ENCODE data around the gene MYH6.

Gene MYH6

GRCh38 chr14:23372509-23372908 lies 35.6 kb downstream of the MYH6 start, which contains the start of gene IL25:
IL25 (plus strand) TSS chr14:23372809.
- H3K27ac ChIP-seq, result no peak within 1 kb of the TSS
- H3K4me3 ChIP-seq, result no peak within 1 kb of the TSS
- H3K27me3 ChIP-seq, result no peaks in the 10 kb centered on the region; a peak in 1 of 22 replicates
- no peak within 1 kb of the TSS for H3K9ac ChIP-seq
- 0 out of 22 replicates have a peak, but pooled peaks cover 0 to 4% (median 0%) of the 10 kb centered on the region in 11 experiments for H4K20me1 ChIP-seq
- no peaks in the 10 kb centered on the region for H3K36me3 ChIP-seq
- TF ChIP-seq Cebpa-rat (IDR thresholded peaks at IDR 0.05), result no peak
- peaks cover 15 to 21% (median 19%) of the 10 kb centered on the region in 10 experiments; a peak in 19 of 20 replicates for H3K4me1 ChIP-seq
- no peak within 1 kb of the TSS for H3K4me2 ChIP-seq
- no peaks in the 10 kb centered on the region for H3K9me3 ChIP-seq (replicated peaks in 1 of 11)

DNA sequence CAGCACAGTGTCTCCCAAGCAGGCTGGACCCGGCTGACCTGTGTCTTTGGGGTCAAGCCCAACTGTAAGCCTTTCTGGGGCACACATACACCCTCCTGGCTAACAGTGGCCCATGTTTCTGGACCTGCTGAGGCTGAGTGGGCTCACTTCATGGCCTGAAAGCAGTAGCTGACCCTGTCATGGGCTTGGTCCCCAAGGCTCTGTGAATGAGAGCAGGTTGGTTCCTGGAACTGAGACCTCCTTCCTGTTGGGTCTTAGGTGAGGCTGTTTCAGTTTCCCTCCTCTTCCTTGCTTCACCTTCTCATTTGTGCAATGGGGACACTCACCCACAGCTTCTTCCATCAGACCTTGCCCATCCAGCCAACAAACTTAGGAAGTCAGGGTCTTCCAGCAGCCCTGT lies 36.2 kb downstream of the MYH6 start:
- Histone ChIP-seq H3K4me1 (peaks cover 9 to 15% (median 12%) of the 10 kb centered on the region in 10 experiments; a peak in 19 of 20 replicates), H3K9me3 (replicated peaks in 1 of 11) (no peaks in the 10 kb centered on the region), H3K27me3 (no peaks in the 10 kb centered on the region; a peak in 1 of 22 replicates), H3K36me3 (no peaks in the 10 kb centered on the region), H3K9ac (no peak overlapping the region), H3K4me2 (no peak overlapping the region), H3K27ac (no peak overlapping the region), H4K20me1 (no peaks in the 10 kb centered on the region), H3K4me3 (no peak overlapping the region)
- no peak for TF ChIP-seq Cebpa-rat (IDR thresholded peaks at IDR 0.05)

GRCh38 chr14:23370221-23370620 lies 37.9 kb downstream of the MYH6 start:
- Histone ChIP-seq H3K9me3 (replicated peaks in 1 of 11) (peaks cover 0 to 8% (median 6%) of the 10 kb centered on the region in 11 experiments; a peak in 8 of 22 replicates), H3K4me2 (no peak overlapping the region), H3K36me3 (no peaks in the 10 kb centered on the region), H3K9ac (no peak overlapping the region), H3K27me3 (peaks cover 0 to 9% (median 8%) of the 10 kb centered on the region in 11 experiments; a peak in 18 of 22 replicates), H3K4me1 (no peaks in the 10 kb centered on the region), H4K20me1 (no peaks in the 10 kb centered on the region), H3K4me3 (no peak overlapping the region), H3K27ac (no peak overlapping the region)
- no peak for TF ChIP-seq Cebpa-rat (IDR thresholded peaks at IDR 0.05)

GRCh38 chr14:23366426-23366921 lies 41.6 kb downstream of the MYH6 start:
- Histone ChIP-seq H3K9me3 (replicated peaks in 1 of 11) (peaks cover 0 to 12% (median 7%) of the 10 kb centered on the region in 11 experiments; a peak in 8 of 22 replicates), H3K4me2 (no peak overlapping the region), H3K9ac (no peak overlapping the region), H3K4me3 (no peak overlapping the region), H3K27me3 (peaks cover 6 to 27% (median 21%) of the 10 kb centered on the region in 11 experiments; a peak in 20 of 22 replicates), H3K4me1 (peaks cover 0 to 12% (median 0%) of the 10 kb centered on the region in 10 experiments; a peak in 4 of 20 replicates), H3K27ac (no peak overlapping the region), H3K36me3 (no peaks in the 10 kb centered on the region), H4K20me1 (no peaks in the 10 kb centered on the region)
- TF ChIP-seq Cebpa-rat (IDR thresholded peaks at IDR 0.05), result no peak

GRCh38 chr14:23365732-23366425 lies 42.2 kb downstream of the MYH6 start:
- H3K4me2 ChIP-seq, result no peak overlapping the region
- no peak overlapping the region for H3K9ac ChIP-seq
- H3K4me3 ChIP-seq, result no peak overlapping the region
- no peaks in the 10 kb centered on the region for H3K36me3 ChIP-seq
- H4K20me1 ChIP-seq, result no peaks in the 10 kb centered on the region
- peaks cover 0 to 12% (median 7%) of the 10 kb centered on the region in 11 experiments; a peak in 8 of 22 replicates for H3K9me3 ChIP-seq (replicated peaks in 1 of 11)
- peaks cover 6 to 27% (median 21%) of the 10 kb centered on the region in 11 experiments; a peak in 20 of 22 replicates for H3K27me3 ChIP-seq
- H3K4me1 ChIP-seq, result peaks cover 0 to 12% (median 0%) of the 10 kb centered on the region in 10 experiments; a peak in 4 of 20 replicates
- TF ChIP-seq Cebpa-rat (IDR thresholded peaks at IDR 0.05), result no peak
- H3K27ac ChIP-seq, result no peak overlapping the region

DNA sequence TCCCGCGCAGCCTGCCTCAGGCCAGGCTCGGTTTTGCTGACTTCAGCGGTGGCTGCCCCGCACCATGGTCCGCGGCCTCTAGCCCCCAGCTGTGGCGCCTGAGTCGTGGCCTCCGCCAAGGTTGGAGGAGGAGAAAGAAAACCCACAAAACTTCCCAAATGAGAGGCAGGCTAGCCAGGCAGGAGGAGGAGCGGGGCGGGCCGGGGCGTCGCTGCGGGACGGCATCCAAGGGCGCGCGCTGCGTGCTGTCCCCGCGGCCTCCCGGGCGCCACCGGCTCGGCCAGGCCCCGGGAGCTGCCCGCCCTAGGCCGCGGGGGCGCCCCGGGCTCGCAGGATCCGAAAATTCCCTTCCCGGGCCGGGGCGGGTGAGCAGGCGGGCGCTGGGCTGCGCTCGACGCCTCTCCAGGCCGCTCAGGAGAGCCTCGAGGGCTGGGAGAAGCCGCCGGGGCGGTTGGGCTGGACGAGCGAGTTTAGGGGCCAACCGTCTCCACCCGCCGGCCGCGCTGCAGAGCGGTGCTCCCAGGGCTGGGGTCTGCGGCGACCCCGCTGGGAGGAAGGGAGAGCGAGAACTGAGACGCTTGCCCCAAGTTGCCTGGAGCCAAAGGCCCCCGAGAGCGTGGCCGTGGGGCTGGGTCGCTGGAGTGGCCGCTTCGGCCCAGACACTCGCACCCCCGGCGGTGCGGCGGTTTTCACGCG lies 42.9 kb downstream of the MYH6 start, which contains the start of gene EFS:
EFS (minus strand) TSS at position 137 of the 696 bp plus-strand sequence. CDS start 147 bp downstream, outside the sequence.
- no peak within 1 kb of the TSS for H3K4me3 ChIP-seq
- TF ChIP-seq Cebpa-rat (IDR thresholded peaks at IDR 0.05), result no peak
- H3K4me1 ChIP-seq, result peaks cover 0 to 12% (median 0%) of the 10 kb centered on the region in 10 experiments; a peak in 4 of 20 replicates
- H3K9me3 ChIP-seq (replicated peaks in 1 of 11), result peaks cover 0 to 12% (median 7%) of the 10 kb centered on the region in 11 experiments; a peak in 8 of 22 replicates
- no peak within 1 kb of the TSS for H3K27ac ChIP-seq
- no peak within 1 kb of the TSS for H3K9ac ChIP-seq
- H3K27me3 ChIP-seq, result peaks cover 6 to 27% (median 21%) of the 10 kb centered on the region in 11 experiments; a peak in 20 of 22 replicates
- H4K20me1 ChIP-seq, result no peaks in the 10 kb centered on the region
- no peaks in the 10 kb centered on the region for H3K36me3 ChIP-seq
- no peak within 1 kb of the TSS for H3K4me2 ChIP-seq

DNA sequence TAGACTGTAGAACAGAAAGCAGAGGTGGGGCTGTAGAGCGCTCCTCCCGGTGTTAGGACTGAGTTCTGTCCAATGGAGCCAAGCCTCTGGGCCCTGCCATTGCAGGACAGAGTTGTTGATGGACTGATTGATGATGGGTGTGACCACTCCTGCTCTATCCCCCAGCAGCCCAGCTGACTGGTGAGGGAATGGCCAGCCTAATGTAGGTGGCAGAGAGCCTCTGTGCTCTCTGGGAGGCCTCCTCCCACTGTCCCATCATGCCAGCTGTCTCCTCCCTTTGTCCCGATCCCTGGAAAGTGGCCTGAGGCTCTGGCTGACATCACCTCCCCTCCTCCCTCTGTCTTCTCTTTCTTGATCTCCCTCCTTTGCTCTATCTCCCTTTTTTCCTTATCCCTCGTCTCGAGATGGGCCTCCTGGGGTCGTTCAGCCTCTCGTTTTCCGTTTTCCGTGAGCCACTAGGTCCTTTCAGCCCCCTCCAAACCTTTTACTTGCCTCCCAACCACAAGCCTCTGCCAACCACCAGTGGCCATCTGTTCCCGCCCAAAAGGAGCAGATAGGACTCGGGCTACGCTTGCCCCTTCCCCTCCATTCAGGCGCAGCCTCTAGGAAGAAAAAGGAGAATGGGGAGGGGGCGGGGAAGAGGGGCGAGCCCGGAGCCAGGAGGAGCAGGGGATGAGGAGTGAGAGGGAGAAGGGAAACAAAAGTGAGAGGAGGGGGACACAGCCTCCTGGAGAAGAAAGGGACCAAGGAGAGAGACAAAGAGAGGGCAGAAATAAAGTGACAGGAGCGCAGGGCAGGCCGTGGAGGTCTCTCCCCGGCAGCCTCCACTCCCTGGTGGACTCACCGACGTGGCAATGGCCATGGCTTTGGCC lies 43.7 kb downstream of the MYH6 start:
- H3K27me3 ChIP-seq, result peaks cover 6 to 27% (median 21%) of the 10 kb centered on the region in 11 experiments; a peak in 20 of 22 replicates
- H3K9me3 ChIP-seq (replicated peaks in 1 of 11), result peaks cover 0 to 12% (median 7%) of the 10 kb centered on the region in 11 experiments; a peak in 8 of 22 replicates
- H4K20me1 ChIP-seq, result no peaks in the 10 kb centered on the region
- H3K9ac ChIP-seq, result no peak overlapping the region
- no peak overlapping the region for H3K27ac ChIP-seq
- H3K36me3 ChIP-seq, result no peaks in the 10 kb centered on the region
- peaks cover 0 to 12% (median 0%) of the 10 kb centered on the region in 10 experiments; a peak in 4 of 20 replicates for H3K4me1 ChIP-seq
- no peak overlapping the region for H3K4me3 ChIP-seq
- no peak overlapping the region for H3K4me2 ChIP-seq
- no peak for TF ChIP-seq Cebpa-rat (IDR thresholded peaks at IDR 0.05)

GRCh38 chr14:23362200-23362599 lies 45.9 kb downstream of the MYH6 start:
- Histone ChIP-seq H3K4me1 (peaks cover 0 to 12% (median 0%) of the 10 kb centered on the region in 10 experiments; a peak in 4 of 20 replicates), H3K36me3 (no peaks in the 10 kb centered on the region), H3K4me3 (no peak overlapping the region), H3K27ac (no peak overlapping the region), H3K4me2 (no peak overlapping the region), H4K20me1 (no peaks in the 10 kb centered on the region), H3K9me3 (replicated peaks in 1 of 11) (peaks cover 0 to 12% (median 7%) of the 10 kb centered on the region in 11 experiments; a peak in 8 of 22 replicates), H3K27me3 (peaks cover 6 to 27% (median 21%) of the 10 kb centered on the region in 11 experiments; a peak in 20 of 22 replicates), H3K9ac (no peak overlapping the region)
- no peak for TF ChIP-seq Cebpa-rat (IDR thresholded peaks at IDR 0.05)
